ENCODE measurements around the gene CACNB4.
"Not testable (repeated sequence)": the region's sequence is repeated elsewhere in the genome, so short reads cannot be mapped to it uniquely, and the experiment has no call there.

CACNB4 gene

GRCh38 chr2:151891566-151892194 lies 207.2 kb downstream of the CACNB4 start:
- DNase-seq: no peak

- no peak for DNase-seq
Observed at GRCh38 chr2:151887164-151887563, 211.7 kb downstream of the CACNB4 start.

GRCh38 chr2:151886241-151886640 lies 212.6 kb downstream of the CACNB4 start:
- DNase-seq: peak; percentile 55

- DNase-seq: no peak
Observed at GRCh38 chr2:151882786-151883445, 215.9 kb downstream of the CACNB4 start.

- no peak for DNase-seq
Observed at GRCh38 chr2:151881342-151881741, 217.5 kb downstream of the CACNB4 start.

GRCh38 chr2:151880586-151880985 lies 218.3 kb downstream of the CACNB4 start:
- no peak for DNase-seq

- DNase-seq: peak; percentile 7
Observed at GRCh38 chr2:151878655-151879563, 219.9 kb downstream of the CACNB4 start.

GRCh38 chr2:151878204-151878603 lies 220.6 kb downstream of the CACNB4 start:
- DNase-seq: no peak

GRCh38 chr2:151875631-151876030 lies 223.2 kb downstream of the CACNB4 start:
- not testable (repeated sequence) for DNase-seq

GRCh38 chr2:151872463-151872862 lies 226.4 kb downstream of the CACNB4 start:
- DNase-seq: no peak

- no peak for DNase-seq
Observed at GRCh38 chr2:151869291-151869690, 229.6 kb downstream of the CACNB4 start.

GRCh38 chr2:151862700-151863099 lies 236.1 kb downstream of the CACNB4 start:
- DNase-seq: no peak

- DNase-seq: no peak
Observed at GRCh38 chr2:151861174-151861573, 237.7 kb downstream of the CACNB4 start.

- peak; percentile 39 for DNase-seq
Observed at GRCh38 chr2:151860613-151861146, 238.2 kb downstream of the CACNB4 start.

- DNase-seq: no peak
Observed at GRCh38 chr2:151860210-151860609, 238.6 kb downstream of the CACNB4 start.

- DNase-seq: no peak
Observed at GRCh38 chr2:151857650-151858049, 241.2 kb downstream of the CACNB4 start.

GRCh38 chr2:151855111-151855510 lies 243.7 kb downstream of the CACNB4 start:
- DNase-seq: no peak

- no peak for DNase-seq
Observed at GRCh38 chr2:151853070-151853758, 245.6 kb downstream of the CACNB4 start.

- DNase-seq: no peak
Observed at GRCh38 chr2:151852260-151853069, 246.4 kb downstream of the CACNB4 start.

- DNase-seq: no peak
Observed at GRCh38 chr2:151851761-151852160, 247.1 kb downstream of the CACNB4 start.

- peak; percentile 16 for DNase-seq
Observed at GRCh38 chr2:151849413-151850010, 249.3 kb downstream of the CACNB4 start.
